ENCODE measurements around the gene NEK10.

NEK10 gene

GRCh38 chr3:27376109-27376772 lies 7.1 kb upstream of the NEK10 start:
- no peaks in the 10 kb centered on the region for H3K4me1 ChIP-seq (ENCODE audit: insufficient read depth, low read length)
- no peaks in the 10 kb centered on the region for H3K27me3 ChIP-seq (ENCODE audit: insufficient read depth, low read length)
- no peak overlapping the region for H3K27ac ChIP-seq (ENCODE audit: low read depth, low read length)
- no peaks in the 10 kb centered on the region for H3K9me3 ChIP-seq (ENCODE audit: insufficient read depth, low read depth, low read length)
- WGBS, result 94% methylated on average over 4 of the region's 6 CpGs
- no peak overlapping the region for H3K4me3 ChIP-seq (ENCODE audit: low read length)
- peaks cover 78% of the 10 kb centered on the region for H3K36me3 ChIP-seq (ENCODE audit: insufficient read depth, low read length)
- no peak overlapping the region for H3K9ac ChIP-seq (ENCODE audit: low read depth, low read length)

GRCh38 chr3:27366062-27366591 lies 3.1 kb downstream of the NEK10 start:
- no peaks in the 10 kb centered on the region for H3K36me3 ChIP-seq (ENCODE audit: insufficient read depth, low read length)
- no peak overlapping the region for H3K9ac ChIP-seq (ENCODE audit: low read depth, low read length)
- H3K4me1 ChIP-seq (ENCODE audit: insufficient read depth, low read length), result peaks cover 7% of the 10 kb centered on the region
- no peaks in the 10 kb centered on the region; the same call in 1 of the 2 replicates for H3K27me3 ChIP-seq (ENCODE audit: insufficient read depth, low read length)
- 91% methylated on average over 1 of the region's 1 CpG for WGBS
- no peak overlapping the region for H3K4me3 ChIP-seq (ENCODE audit: low read length)
- H3K9me3 ChIP-seq (ENCODE audit: insufficient read depth, low read depth, low read length), result no peaks in the 10 kb centered on the region
- no peak overlapping the region for H3K27ac ChIP-seq (ENCODE audit: low read depth, low read length)

GRCh38 chr3:27360113-27361078 lies 8.8 kb downstream of the NEK10 start:
- Histone ChIP-seq H3K4me3 (ENCODE audit: low read length) (no peak overlapping the region), H3K9me3 (ENCODE audit: insufficient read depth, low read depth, low read length) (no peaks in the 10 kb centered on the region), H3K36me3 (ENCODE audit: insufficient read depth, low read length) (no peaks in the 10 kb centered on the region), H3K27ac (ENCODE audit: low read depth, low read length) (no peak overlapping the region), H3K27me3 (ENCODE audit: insufficient read depth, low read length) (no peaks in the 10 kb centered on the region), H3K4me1 (ENCODE audit: insufficient read depth, low read length) (peaks cover 12% of the 10 kb centered on the region), H3K9ac (ENCODE audit: low read depth, low read length) (no peak overlapping the region)
- WGBS, result 89% methylated on average over 6 of the region's 7 CpGs

- Histone ChIP-seq H3K4me1 (ENCODE audit: insufficient read depth, low read length) (peaks cover 21% of the 10 kb centered on the region), H3K27me3 (ENCODE audit: insufficient read depth, low read length) (no peaks in the 10 kb centered on the region), H3K27ac (ENCODE audit: low read depth, low read length) (no peak overlapping the region), H3K9ac (ENCODE audit: low read depth, low read length) (no peak overlapping the region), H3K36me3 (ENCODE audit: insufficient read depth, low read length) (no peaks in the 10 kb centered on the region), H3K4me3 (ENCODE audit: low read length) (no peak overlapping the region), H3K9me3 (ENCODE audit: insufficient read depth, low read depth, low read length) (no peaks in the 10 kb centered on the region)
- WGBS, result 85% methylated on average over 2 of the region's 3 CpGs
Observed at GRCh38 chr3:27358372-27358771, 10.8 kb downstream of the NEK10 start.

- Histone ChIP-seq H3K4me3 (ENCODE audit: low read length) (no peak overlapping the region), H3K27me3 (ENCODE audit: insufficient read depth, low read length) (no peaks in the 10 kb centered on the region), H3K27ac (ENCODE audit: low read depth, low read length) (no peak overlapping the region), H3K9me3 (ENCODE audit: insufficient read depth, low read depth, low read length) (no peaks in the 10 kb centered on the region), H3K36me3 (ENCODE audit: insufficient read depth, low read length) (no peaks in the 10 kb centered on the region), H3K4me1 (ENCODE audit: insufficient read depth, low read length) (peaks cover 27% of the 10 kb centered on the region), H3K9ac (ENCODE audit: low read depth, low read length) (no peak overlapping the region)
- 0% methylated on average over 1 of the region's 1 CpG for WGBS
Observed at GRCh38 chr3:27357665-27358258, 11.4 kb downstream of the NEK10 start.

GRCh38 chr3:27356976-27357375 lies 12.2 kb downstream of the NEK10 start:
- Histone ChIP-seq H3K4me3 (ENCODE audit: low read length) (no peak overlapping the region), H3K9me3 (ENCODE audit: insufficient read depth, low read depth, low read length) (no peaks in the 10 kb centered on the region), H3K9ac (ENCODE audit: low read depth, low read length) (no peak overlapping the region), H3K27ac (ENCODE audit: low read depth, low read length) (no peak overlapping the region), H3K36me3 (ENCODE audit: insufficient read depth, low read length) (no peaks in the 10 kb centered on the region), H3K4me1 (ENCODE audit: insufficient read depth, low read length) (peaks cover 35% of the 10 kb centered on the region), H3K27me3 (ENCODE audit: insufficient read depth, low read length) (no peaks in the 10 kb centered on the region)
- 100% methylated on average over 1 of the region's 3 CpGs for WGBS

- Histone ChIP-seq H3K9me3 (ENCODE audit: insufficient read depth, low read depth, low read length) (no peaks in the 10 kb centered on the region), H3K9ac (ENCODE audit: low read depth, low read length) (no peak overlapping the region), H3K27me3 (ENCODE audit: insufficient read depth, low read length) (no peaks in the 10 kb centered on the region), H3K4me1 (ENCODE audit: insufficient read depth, low read length) (peaks cover 32% of the 10 kb centered on the region), H3K27ac (ENCODE audit: low read depth, low read length) (peak overlapping the region; percentile 29; the same call in 1 of the 2 replicates), H3K36me3 (ENCODE audit: insufficient read depth, low read length) (no peaks in the 10 kb centered on the region), H3K4me3 (ENCODE audit: low read length) (no peak overlapping the region)
- WGBS, result 94% methylated on average over 4 of the region's 4 CpGs
Observed at GRCh38 chr3:27354588-27355203, 14.5 kb downstream of the NEK10 start.

GRCh38 chr3:27354161-27354560 lies 15.0 kb downstream of the NEK10 start:
- no peaks in the 10 kb centered on the region for H3K36me3 ChIP-seq (ENCODE audit: insufficient read depth, low read length)
- H3K27ac ChIP-seq (ENCODE audit: low read depth, low read length), result peak overlapping the region; percentile 47; the same call in 1 of the 2 replicates
- H3K4me3 ChIP-seq (ENCODE audit: low read length), result no peak overlapping the region
- WGBS, result 78% methylated on average over 2 of the region's 5 CpGs
- H3K9ac ChIP-seq (ENCODE audit: low read depth, low read length), result no peak overlapping the region
- H3K9me3 ChIP-seq (ENCODE audit: insufficient read depth, low read depth, low read length), result no peaks in the 10 kb centered on the region
- H3K27me3 ChIP-seq (ENCODE audit: insufficient read depth, low read length), result no peaks in the 10 kb centered on the region
- peaks cover 32% of the 10 kb centered on the region for H3K4me1 ChIP-seq (ENCODE audit: insufficient read depth, low read length)

GRCh38 chr3:27353221-27353620 lies 16.0 kb downstream of the NEK10 start:
- no peaks in the 10 kb centered on the region for H3K36me3 ChIP-seq (ENCODE audit: insufficient read depth, low read length)
- H3K4me1 ChIP-seq (ENCODE audit: insufficient read depth, low read length), result peaks cover 32% of the 10 kb centered on the region
- H3K27ac ChIP-seq (ENCODE audit: low read depth, low read length), result no peak overlapping the region
- H3K9ac ChIP-seq (ENCODE audit: low read depth, low read length), result no peak overlapping the region
- no peaks in the 10 kb centered on the region for H3K27me3 ChIP-seq (ENCODE audit: insufficient read depth, low read length)
- H3K9me3 ChIP-seq (ENCODE audit: insufficient read depth, low read depth, low read length), result no peaks in the 10 kb centered on the region
- 100% methylated on average over 1 of the region's 1 CpG for WGBS
- H3K4me3 ChIP-seq (ENCODE audit: low read length), result no peak overlapping the region

GRCh38 chr3:27352047-27352446 lies 17.1 kb downstream of the NEK10 start:
- 77% methylated on average over 3 of the region's 3 CpGs for WGBS

More at GRCh38 chr3:27352047-27352446, 17.1 kb downstream of the NEK10 start:
- no peaks in the 10 kb centered on the region for H3K27me3 ChIP-seq (ENCODE audit: insufficient read depth, low read length)
- no peak overlapping the region for H3K9ac ChIP-seq (ENCODE audit: low read depth, low read length)
- no peak overlapping the region for H3K4me3 ChIP-seq (ENCODE audit: low read length)
- no peak overlapping the region for H3K27ac ChIP-seq (ENCODE audit: low read depth, low read length)
- H3K4me1 ChIP-seq (ENCODE audit: insufficient read depth, low read length), result peaks cover 32% of the 10 kb centered on the region
- no peaks in the 10 kb centered on the region for H3K36me3 ChIP-seq (ENCODE audit: insufficient read depth, low read length)
- no peaks in the 10 kb centered on the region for H3K9me3 ChIP-seq (ENCODE audit: insufficient read depth, low read depth, low read length)
